ENCODE data around the gene SLC12A2.

The SLC12A2 gene

DNA sequence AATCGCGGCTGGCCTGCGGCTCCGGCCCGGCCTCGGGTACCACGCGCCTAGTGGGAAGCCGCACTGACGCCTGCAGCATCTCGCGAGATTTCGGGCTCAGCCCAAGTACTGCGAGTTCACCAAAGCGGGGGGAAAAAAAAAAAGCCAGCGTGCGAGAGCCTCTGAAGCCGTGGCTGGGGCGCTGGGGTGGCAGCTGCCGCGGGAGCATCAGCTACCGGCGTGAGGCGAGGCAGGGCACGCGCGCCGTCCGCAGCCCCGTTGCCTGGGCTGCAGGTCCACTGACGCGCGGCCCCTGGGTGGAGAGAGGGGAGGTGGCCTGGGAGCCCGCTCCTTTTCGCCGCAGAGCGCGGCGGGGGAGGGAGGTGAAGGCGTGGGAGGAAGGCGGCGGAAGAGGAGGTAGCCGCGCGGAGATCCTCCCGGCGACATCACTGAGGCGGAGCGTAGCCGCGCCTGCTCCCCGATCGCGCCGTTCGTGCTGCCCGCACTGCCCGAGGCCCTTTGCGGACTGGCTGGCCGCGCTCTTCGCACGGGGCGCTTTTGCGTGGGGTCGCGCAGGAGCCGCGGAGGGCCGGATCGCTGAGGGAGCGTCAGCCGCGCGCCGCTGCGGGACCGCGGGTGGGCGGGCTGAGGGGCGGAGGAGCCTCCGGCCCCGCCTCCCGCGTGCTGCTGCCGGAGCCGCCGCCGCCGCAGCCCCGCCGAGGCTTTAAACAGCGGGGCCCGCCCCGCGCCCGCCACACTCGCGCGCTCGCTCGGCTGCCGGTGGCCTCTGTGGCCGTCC lies at the start of gene SLC12A2:
Gene SLC12A2 (plus strand): TSS at position 734 of the 778 bp plus-strand sequence. CDS start 189 bp downstream, outside the sequence.
- peak; percentile 98 for DNase-seq

DNA sequence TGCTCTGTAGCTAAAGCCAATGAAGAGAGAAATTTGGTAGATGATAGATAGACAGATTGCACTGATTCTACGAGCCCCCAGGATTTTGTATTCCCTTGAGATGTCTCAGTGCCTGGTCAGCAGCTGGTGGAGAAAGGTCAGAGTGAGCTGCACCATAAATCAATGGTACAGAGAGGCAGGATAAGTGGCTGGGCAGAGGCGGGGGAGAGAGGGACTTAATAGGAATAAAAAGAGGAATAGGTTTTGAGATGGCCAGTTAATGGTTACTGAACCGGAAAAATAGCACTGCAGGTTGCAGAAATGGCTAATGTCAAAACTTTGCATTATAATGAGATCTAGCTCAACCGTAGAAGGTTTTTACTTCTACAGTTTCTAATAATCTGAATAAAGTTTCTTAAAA lies 47.9 kb upstream of the SLC12A2 start:
- peak; percentile 68 for DNase-seq

DNA sequence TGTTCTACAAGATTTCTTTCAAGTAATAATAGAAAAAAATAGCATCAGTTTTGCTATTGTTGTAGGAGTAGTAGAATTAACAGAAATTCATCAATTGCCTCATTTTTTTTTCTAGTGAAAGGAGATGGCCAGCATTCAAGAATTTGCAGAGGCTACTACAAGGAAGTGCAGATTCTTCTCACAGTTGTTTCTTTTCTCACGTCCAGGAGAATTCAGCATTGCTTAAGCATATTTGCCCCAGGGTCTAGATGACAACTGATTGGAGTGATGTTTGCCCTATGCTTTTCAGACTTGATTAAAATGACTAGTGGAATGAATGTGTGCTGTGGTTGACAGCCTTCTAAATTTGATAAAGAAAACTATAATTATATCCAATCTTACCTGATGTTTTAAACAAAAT lies 46.6 kb upstream of the SLC12A2 start:
- DNase-seq: peak; percentile 26

- DNase-seq: no peak
Observed at GRCh38 chr5:128038643-128039042, 44.9 kb upstream of the SLC12A2 start.

DNA sequence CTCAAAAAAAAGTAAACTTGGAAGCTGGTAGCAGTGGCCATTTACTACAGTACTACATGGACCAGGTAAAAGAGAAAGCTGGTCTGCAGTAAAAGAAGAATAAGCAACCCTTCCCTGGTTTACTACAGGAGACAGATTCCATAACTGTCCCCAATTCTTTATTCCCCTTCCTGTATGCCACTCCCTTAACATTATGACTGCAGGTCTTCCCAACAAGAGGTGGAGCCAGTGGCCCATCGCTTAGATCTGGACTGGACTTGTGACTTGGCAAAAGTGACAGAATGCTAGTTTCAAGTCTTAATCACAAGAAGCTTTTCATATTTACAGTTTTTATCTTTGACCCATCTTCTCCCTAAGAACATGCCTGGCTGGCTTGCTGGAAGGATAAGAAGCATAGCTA lies 42.6 kb upstream of the SLC12A2 start:
- no peak for DNase-seq

DNA sequence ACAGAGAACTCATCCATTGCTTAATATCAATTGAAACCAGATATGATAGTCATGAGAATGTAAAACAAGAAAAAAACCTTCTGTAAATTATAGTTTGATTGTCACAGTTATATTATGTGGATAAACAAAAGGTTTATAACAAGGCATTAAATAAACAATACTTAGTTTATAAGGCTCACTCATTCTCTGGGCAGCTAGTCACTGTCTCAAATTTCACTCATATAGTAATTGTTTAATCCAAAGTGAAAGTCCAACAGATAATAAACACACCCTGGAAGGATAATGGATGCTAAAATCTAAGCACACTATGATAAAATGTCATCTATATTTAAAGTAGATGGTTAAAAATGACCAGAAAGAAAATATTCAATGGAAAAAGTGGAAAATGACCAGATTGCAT lies 30.8 kb upstream of the SLC12A2 start:
- DNase-seq: no peak

- no peak for DNase-seq
Observed at GRCh38 chr5:128053291-128053954, 30.1 kb upstream of the SLC12A2 start.

DNA sequence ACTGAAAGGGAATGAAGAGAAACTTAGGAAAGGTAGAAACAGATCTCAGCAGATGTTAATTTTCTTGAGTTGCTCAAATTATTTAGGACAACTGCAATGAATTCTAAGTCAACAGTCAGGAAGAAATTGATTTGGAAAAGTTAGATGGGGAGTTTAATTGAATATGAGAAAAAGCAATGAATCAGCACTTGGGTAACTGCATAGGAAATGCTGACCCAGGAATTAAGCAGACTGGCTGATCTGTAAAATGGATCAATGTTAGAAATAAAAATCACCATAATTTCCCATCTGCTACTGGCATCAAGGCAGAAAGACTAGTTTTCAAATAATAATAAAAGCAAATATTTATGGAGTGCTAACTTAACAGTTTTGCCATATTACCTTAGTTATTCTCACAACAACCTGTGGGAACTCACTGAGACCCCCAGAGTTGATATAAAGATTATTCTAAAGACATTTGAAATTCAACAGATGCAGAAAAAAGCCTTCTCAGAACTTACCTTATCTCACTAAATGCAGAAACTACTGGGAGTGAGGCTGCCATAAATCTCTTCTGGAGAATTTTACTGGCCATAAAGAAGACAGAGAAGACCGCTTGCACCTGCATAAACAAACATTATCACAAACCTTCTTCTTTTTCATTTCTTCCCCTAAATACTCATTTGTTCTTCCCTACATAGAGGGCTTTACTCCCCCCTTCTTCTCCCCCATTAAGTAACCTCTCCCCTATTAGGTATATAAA lies 22.8 kb upstream of the SLC12A2 start:
- DNase-seq: no peak

DNA sequence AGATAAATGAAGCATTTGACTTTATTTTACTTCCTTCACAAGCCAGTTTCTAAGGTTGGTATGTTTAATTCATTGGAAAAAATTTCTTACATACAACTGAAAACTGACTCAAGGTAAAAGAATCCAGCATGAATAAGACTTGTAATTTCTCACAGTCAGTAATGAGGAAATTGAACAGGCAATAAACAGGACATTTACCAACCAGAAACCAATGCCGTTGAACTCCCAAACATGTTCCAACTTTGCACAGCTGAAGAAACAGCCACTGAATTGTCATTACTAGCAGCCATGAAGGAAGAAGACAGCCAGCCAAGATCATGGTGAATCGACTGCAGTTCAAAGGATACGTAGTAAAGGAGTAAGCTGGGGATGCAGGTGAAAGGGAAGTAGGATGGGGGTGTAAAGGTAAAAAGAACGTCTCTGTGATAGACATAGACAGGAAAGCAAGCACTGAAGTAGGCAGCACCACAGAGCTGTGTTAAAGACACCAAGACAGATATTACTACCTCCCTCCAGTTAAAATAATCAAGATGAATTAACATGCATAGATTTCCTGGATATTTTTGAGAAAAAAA lies 21.3 kb upstream of the SLC12A2 start:
- DNase-seq: no peak

GRCh38 chr5:128074171-128074570 lies 9.4 kb upstream of the SLC12A2 start:
- no peak for DNase-seq

- no peak for DNase-seq
Observed at GRCh38 chr5:128074953-128075352, 8.6 kb upstream of the SLC12A2 start.

DNA sequence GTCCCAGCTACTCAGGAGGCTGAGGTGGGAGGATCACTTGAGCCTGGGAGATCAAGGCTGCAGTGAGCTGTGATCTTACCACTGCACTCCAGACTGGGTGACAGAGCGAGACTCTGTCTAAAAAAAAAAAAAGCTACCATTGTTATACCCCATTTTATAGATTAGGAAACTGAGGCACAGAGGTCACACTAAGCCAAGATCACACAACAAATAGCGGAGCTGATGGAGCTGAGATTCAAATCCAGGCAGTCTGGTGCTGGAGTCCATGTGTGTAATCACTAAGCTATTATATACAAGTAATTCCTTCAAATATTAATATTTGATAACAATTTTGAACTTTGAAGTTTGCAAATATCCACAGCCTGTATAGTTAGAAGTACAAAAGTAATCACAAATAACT lies 6.0 kb upstream of the SLC12A2 start:
- DNase-seq: no peak

DNA sequence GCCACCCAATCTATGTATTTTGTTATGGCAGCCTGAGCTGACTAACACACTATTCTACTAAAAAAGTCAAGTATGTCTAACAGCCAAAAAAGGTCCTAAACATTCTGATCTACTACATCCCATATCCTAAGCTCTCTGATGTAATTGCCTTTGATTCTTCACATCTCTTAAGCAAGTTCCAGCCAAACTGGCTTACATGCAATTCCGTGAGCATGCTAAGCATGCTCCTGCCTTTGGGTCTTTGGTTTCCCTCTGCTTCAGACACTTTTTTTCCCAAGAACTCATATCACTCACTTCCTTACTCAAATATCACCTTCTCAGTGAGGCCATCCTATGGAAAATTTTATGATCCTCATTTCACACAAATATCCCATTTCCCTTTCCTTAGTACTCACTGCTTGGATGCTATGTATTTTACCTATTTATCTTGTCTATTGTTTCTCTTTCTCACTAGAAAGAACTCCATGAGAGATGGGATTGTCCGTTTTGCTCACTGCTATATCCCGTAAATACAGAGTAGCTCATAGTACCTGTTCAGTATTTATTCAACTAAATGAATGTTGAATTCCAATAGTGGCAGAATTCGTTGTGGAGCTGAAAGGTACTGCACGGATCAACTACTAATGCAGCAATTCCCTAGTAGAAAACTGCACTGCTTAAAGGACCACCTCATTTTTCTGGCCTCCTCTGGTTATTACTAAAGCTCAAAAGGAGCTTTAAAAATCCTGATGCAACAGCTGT lies 2.3 kb upstream of the SLC12A2 start:
- DNase-seq: peak; percentile 39

GRCh38 chr5:128082551-128083032 lies 974 bp upstream of the SLC12A2 start:
- no peak for DNase-seq

GRCh38 chr5:128083811-128084227 lies 253 bp downstream of the SLC12A2 start:
- DNase-seq: no peak

- peak; percentile 72 for DNase-seq
Observed at GRCh38 chr5:128084228-128085167, 932 bp downstream of the SLC12A2 start.

DNA sequence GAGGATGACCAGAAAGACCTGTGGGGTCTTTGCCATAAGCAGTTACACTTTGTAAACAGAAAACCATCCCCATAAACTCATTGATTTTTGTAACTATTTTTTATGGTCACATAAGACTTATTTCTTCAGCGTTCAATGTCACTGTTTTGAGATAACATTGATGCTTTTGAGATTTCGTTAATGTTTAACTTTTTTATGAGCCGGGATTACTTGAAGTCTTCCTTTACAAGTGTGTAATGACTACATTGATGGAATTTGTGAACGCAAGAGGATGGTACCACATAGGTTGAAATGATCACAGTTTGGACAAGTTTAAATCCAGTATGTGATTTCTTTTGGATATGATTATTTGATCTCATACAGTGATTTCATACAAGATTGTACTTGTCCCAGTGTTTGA lies 1.8 kb downstream of the SLC12A2 start:
- DNase-seq: peak; percentile 15

GRCh38 chr5:128091579-128091978 lies 8.0 kb downstream of the SLC12A2 start:
- DNase-seq: no peak

- no peak for DNase-seq
Observed at GRCh38 chr5:128092144-128092543, 8.6 kb downstream of the SLC12A2 start.

GRCh38 chr5:128093368-128093767 lies 9.8 kb downstream of the SLC12A2 start:
- DNase-seq: no peak

DNA sequence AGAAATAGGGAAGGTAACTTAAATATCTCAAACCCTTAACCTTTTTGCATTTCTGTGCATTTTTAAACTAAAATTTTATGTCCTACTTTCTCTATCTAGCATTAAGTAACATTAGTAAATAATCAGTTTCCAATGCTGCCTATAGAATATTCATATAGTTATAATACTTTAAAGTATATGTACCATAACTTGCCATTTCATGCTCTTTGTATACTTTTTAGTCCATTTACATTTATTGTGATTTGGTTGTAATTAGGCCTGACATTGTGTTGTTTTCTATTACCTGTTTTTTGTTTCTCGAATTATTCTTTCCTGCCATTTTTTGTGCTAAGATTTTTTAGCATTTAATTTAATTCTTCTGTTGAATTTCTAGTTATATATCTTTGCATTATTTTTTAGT lies 13.7 kb downstream of the SLC12A2 start:
- no peak for DNase-seq

All from eye (tissue), 1 donor.